ENCODE results near the gene FOXJ2. TPM values are rescaled to one million over a fixed set of nuclear protein-coding genes. Genes with fewer than 3 reads are reported as not detected.

Gene FOXJ2
- total and polyA plus RNA-seq, 7 donors: 2.8 to 17.1 (median 12.5) TPM

- no peaks in the 10 kb centered on the region for H3K36me3 ChIP-seq
- DNase-seq: no peak
- H3K27ac ChIP-seq: peak overlapping the region; percentile 94 to 98 (median 98)
- H3K4me3 ChIP-seq: peak overlapping the region; percentile 69 to 94 (median 92)
- H3K4me1 ChIP-seq: peaks cover 0 to 44% (median 43%) of the 10 kb centered on the region in 4 donors
- WGBS, 2 donors: 37 to 50% methylated on average over 5 of the region's 5 CpGs
- no peaks in the 10 kb centered on the region for H3K27me3 ChIP-seq
- no peaks in the 10 kb centered on the region for H3K9me3 ChIP-seq
- TF ChIP-seq CTCF (IDR thresholded peaks at IDR 0.05): no peak
- TF ChIP-seq EP300 (IDR thresholded peaks at IDR 0.05): no peak
- TF ChIP-seq POLR2A (IDR thresholded peaks at IDR 0.05): no peak
- no peak for TF ChIP-seq POLR2AphosphoS5 (IDR thresholded peaks at IDR 0.05)
- intact Hi-C loops (cut with DNase I): loop anchor here (2.0 kb wide), 1 partner anchor 49 kb away; no protein-coding TSS in a partner anchor
Measured at GRCh38 chr12:8031872-8032241, 659 bp upstream of the FOXJ2 start.

GRCh38 chr12:8033153-8034044, 883 bp downstream of the FOXJ2 start:
- Histone ChIP-seq H3K36me3 (no peaks in the 10 kb centered on the region), H3K4me3 (peak overlapping the region; percentile 69 to 94 (median 92)), H3K27ac (peak overlapping the region; percentile 94 to 98 (median 98)), H3K4me1 (peaks cover 0 to 59% (median 56%) of the 10 kb centered on the region in 4 donors), H3K27me3 (no peaks in the 10 kb centered on the region), H3K9me3 (no peaks in the 10 kb centered on the region)
- DNase-seq: peak; percentile 87
- WGBS, 2 donors: 8 to 10% methylated on average over 17 of the region's 17 CpGs
- TF ChIP-seq POLR2A (IDR thresholded peaks at IDR 0.05) (peak; percentile 23 to 54), POLR2AphosphoS5 (IDR thresholded peaks at IDR 0.05) (peak; percentile 48 to 89 (median 74)), EP300 (IDR thresholded peaks at IDR 0.05) (no peak), CTCF (IDR thresholded peaks at IDR 0.05) (no peak)
- intact Hi-C loops (cut with DNase I): loop anchor here (2.0 kb wide), 1 partner anchor 47 kb away; no protein-coding TSS in a partner anchor

GRCh38 chr12:8034802-8035201, 2.3 kb downstream of the FOXJ2 start:
- TF ChIP-seq POLR2AphosphoS5 (IDR thresholded peaks at IDR 0.05) (no peak), POLR2A (IDR thresholded peaks at IDR 0.05) (no peak), EP300 (IDR thresholded peaks at IDR 0.05) (no peak), CTCF (IDR thresholded peaks at IDR 0.05) (no peak)
- peak overlapping the region; percentile 94 to 98 (median 98) for H3K27ac ChIP-seq
- H3K4me3 ChIP-seq: peak overlapping the region in 3 of 4 donors; percentile 69 to 94 (median 92)
- no peak for DNase-seq
- no peaks in the 10 kb centered on the region for H3K9me3 ChIP-seq
- H3K4me1 ChIP-seq: peaks cover 0 to 71% (median 68%) of the 10 kb centered on the region in 4 donors
- intact Hi-C loops (cut with DNase I): loop anchor here (5.0 kb wide), 2 partner anchors 207 to 662 kb away; partner anchors contain the start of gene RIMKLB
- H3K36me3 ChIP-seq: peaks cover 0 to 2% (median 0%) of the 10 kb centered on the region in 4 donors
- no peaks in the 10 kb centered on the region for H3K27me3 ChIP-seq

GRCh38 chr12:8035440-8036010, 3.0 kb downstream of the FOXJ2 start:
- Histone ChIP-seq H3K27ac (peak overlapping the region; percentile 94 to 98 (median 98)), H3K36me3 (peaks cover 0 to 9% (median 3%) of the 10 kb centered on the region in 4 donors), H3K4me1 (peaks cover 0 to 71% (median 68%) of the 10 kb centered on the region in 4 donors), H3K4me3 (peak overlapping the region in 2 of 4 donors; percentile 69 to 94), H3K9me3 (no peaks in the 10 kb centered on the region), H3K27me3 (no peaks in the 10 kb centered on the region)
- intact Hi-C loops (cut with DNase I): loop anchor here (5.0 kb wide), 2 partner anchors 207 to 662 kb away; partner anchors contain the start of gene RIMKLB
- no peak for DNase-seq
- TF ChIP-seq CTCF (IDR thresholded peaks at IDR 0.05): no peak
- TF ChIP-seq POLR2AphosphoS5 (IDR thresholded peaks at IDR 0.05): no peak
- no peak for TF ChIP-seq POLR2A (IDR thresholded peaks at IDR 0.05)
- no peak for TF ChIP-seq EP300 (IDR thresholded peaks at IDR 0.05)
- WGBS, 2 donors: 68 to 73% methylated on average over 5 of the region's 5 CpGs

Data from sigmoid colon (tissue), 7 donors.